HepG2 (cell line): ENCODE results near the gene JDP2. TPM values are rescaled to one million over a fixed set of nuclear protein-coding genes. Genes with fewer than 3 reads are reported as not detected.

Experiments used
- ATAC-seq: fragments of 200-7000 bp; cut with Tn5 transposase; 3 replicates; pipeline ENCODE4 v1.9.1; 2020; ENCODE audit warnings: mild to moderate bottlenecking, moderate library complexity
- BruUV-seq: library from RNA; stranded (reverse); fragments of 400-500 nt; replicated peaks from 2 replicates; lab custom pipeline; 2021; lab: Mats Ljungman, UMichigan
- CTCF ChIA-PET: fragments of 300-600 bp; formaldehyde crosslinking; extraction: SDS; loops from one replicate; lab custom pipeline; 2021; ENCODE audit warnings: low total read pairs, inconsistent platforms, low intra/inter-chr PET ratio; lab: Yijun Ruan, JAX
- POLR2A ChIA-PET: fragments of 350-600 bp; sonication (Branson Sonifier 250); formaldehyde crosslinking; loops from one replicate; lab custom pipeline; 2020; ENCODE audit warnings: antibody characterized with exemption, inconsistent platforms; lab: Yijun Ruan, JAX
- DNase-seq: peaks from one replicate; pipeline ENCODE4 v3.0.0-alpha.2; 2015; ENCODE audit warnings: low spot score
- FAIRE-seq: peaks from 3 replicates; lab custom pipeline; 2011; peaks lifted over from hg19 to GRCh38; lab: Jason Lieb, UNC
- H2AFZ ChIP-seq: one replicate; pipeline ENCODE4 v1.6.1; 2011; ENCODE audit warnings: low read length, inconsistent platforms
- H3K27ac ChIP-seq: fragments of 300-600 bp; 3 replicates; pipeline ENCODE4 v1.8.0; 2011; ENCODE audit warnings: mixed run types, mild to moderate bottlenecking, mixed read lengths, low read length, inconsistent platforms; ENCODE audit not compliant: insufficient read depth; ENCODE audit errors: extremely low read length
- H3K27me3 ChIP-seq, 2 experiments: fragments of 200-600 bp in 1 of 2; 2 replicates in 1 of 2; 3 replicates in 1 of 2; pipeline versions ENCODE4 v1.6.0 to v1.8.0; 2011; ENCODE audit warnings: low read length in 2 of 2, mild to moderate bottlenecking in 2 of 2, moderate library complexity in 2 of 2, inconsistent platforms in 1 of 2; ENCODE audit not compliant: insufficient read depth in 2 of 2, control insufficient read depth in 1 of 2
- H3K36me3 ChIP-seq, 2 experiments: fragments of 200-600 bp in 1 of 2; replicated peaks in 1 of 2; 2 replicates in 1 of 2; 3 replicates in 1 of 2; pipeline versions ENCODE4 v1.5.1 to v1.8.0; 2011; ENCODE audit warnings: low read length in 2 of 2, inconsistent platforms in 1 of 2; ENCODE audit not compliant: insufficient read depth in 2 of 2, control insufficient read depth in 1 of 2
- H3K4me1 ChIP-seq: 2 replicates; pipeline ENCODE4 v1.5.1; 2012; ENCODE audit warnings: low read length, inconsistent platforms; ENCODE audit not compliant: insufficient read depth
- H3K4me2 ChIP-seq: 2 replicates; pipeline ENCODE4 v1.6.0; 2011; ENCODE audit warnings: low read depth, low read length, inconsistent platforms
- H3K4me3 ChIP-seq, 3 experiments: fragments of 200-600 bp in 1 of 3; sonication (generic), shearing (Covaris generic) in 1 of 3; replicated peaks in 1 of 3; 2 replicates each; pipeline ENCODE4 v1.5.1; 2011 to 2016; ENCODE audit warnings: low read length in 3 of 3, inconsistent platforms in 2 of 3, low read depth in 2 of 3, mild to moderate bottlenecking in 2 of 3, control low read depth in 1 of 3, mixed read lengths in 1 of 3; ENCODE audit not compliant: insufficient read depth in 1 of 3
- H3K79me2 ChIP-seq: one replicate; pipeline ENCODE4 v1.6.1; 2011; ENCODE audit warnings: low read length, inconsistent platforms; ENCODE audit not compliant: insufficient read depth
- H3K9ac ChIP-seq: 2 replicates; pipeline ENCODE4 v1.6.0; 2011; ENCODE audit warnings: mild to moderate bottlenecking, low read depth, low read length, inconsistent platforms; ENCODE audit not compliant: insufficient read depth
- H3K9me3 ChIP-seq: 2 replicates; pipeline ENCODE4 v1.5.1; 2012; ENCODE audit warnings: mild to moderate bottlenecking, low read length
- H4K20me1 ChIP-seq: 2 replicates; pipeline ENCODE4 v1.6.0; 2011; ENCODE audit warnings: inconsistent platforms, mild to moderate bottlenecking, low read length, moderate library complexity; ENCODE audit not compliant: insufficient read depth
- NR2C2 ChIP-seq: sonication (generic); formaldehyde crosslinking; IDR thresholded peaks from 2 replicates; pipeline ENCODE4 v1.4.0; 2020; ENCODE audit warnings: missing genetic modification reagents, mild to moderate bottlenecking, moderate library complexity, borderline replicate concordance
- PAX8 ChIP-seq: sonication (generic); formaldehyde crosslinking; IDR thresholded peaks from 2 replicates; pipeline ENCODE4 v1.8.0; 2022; ENCODE audit warnings: mild to moderate bottlenecking, missing genetic modification reagents, borderline replicate concordance
- RBFOX2 ChIP-seq: fragments of 200-400 bp; formaldehyde crosslinking; IDR thresholded peaks from 2 replicates; pipeline ENCODE4 v1.6.1; 2017; ENCODE audit warnings: low read depth, mild to moderate bottlenecking, low read length
- SMAD1 ChIP-seq: sonication (generic); formaldehyde crosslinking; IDR thresholded peaks from 2 replicates; pipeline ENCODE4 v1.4.0; 2020; ENCODE audit warnings: missing genetic modification reagents, low read depth, mild to moderate bottlenecking, borderline replicate concordance
- ZBTB43 ChIP-seq: sonication (generic); formaldehyde crosslinking; conservative IDR thresholded peaks from 2 replicates; pipeline ENCODE4 v1.4.0; 2020; ENCODE audit warnings: missing genetic modification reagents
- WGBS: methylation state at CpG from one replicate; pipeline ENCODE4 v1.1.6; 2017; ENCODE audit warnings: low lambda C conversion rate; 5-methylcytosine and 5-hydroxymethylcytosine counted together
- in situ Hi-C: cut with HindIII; loops from 2 replicates; pipeline ENCODE4 v1.10.0; 2017; ENCODE audit warnings: low pct_unique_long_range_greater_than_20kb; ENCODE audit not compliant: extremely low pct_ligation_motif_present
- intact Hi-C: fragments of 100-400 bp; cut with micrococcal nuclease; formaldehyde crosslinking; loops from one replicate; pipeline ENCODE4 v1.10.0; 2022; ENCODE audit not compliant: unreplicated experiment
- polyA plus RNA-seq, 8 experiments: library from polyadenylated mRNA; depleted of rRNA in 3 of 8; stranded (reverse) in 7 of 8; unstranded in 1 of 8; fragments of >200 nt; fragmentation: Illumina TruSeq in 4 of 8; extraction: Trizol in 4 of 8; gene quantifications; 2 replicates each; pipeline versions ENCODE4 v1.2.1 to v1.2.3, GENCODE V29; 2011 to 2016; ENCODE audit warnings: low read depth in 4 of 8, missing spikeins in 1 of 8, mixed read lengths in 1 of 8; ENCODE audit not compliant: insufficient read depth in 1 of 8
- total RNA-seq, 5 experiments: library from RNA; depleted of rRNA; stranded (reverse); fragments of >200 nt; fragmentation: Illumina TruSeq; extraction: Trizol; gene quantifications; 2 replicates each; pipeline ENCODE4 v1.2.3, GENCODE V29; 2016; ENCODE audit warnings: low read depth in 1 of 5
- TF ChIP-seq, protein P1 (sequence below): sonication (generic); formaldehyde crosslinking; IDR thresholded peaks from 2 replicates; pipeline ENCODE4 v1.4.0; 2020; ENCODE audit warnings: missing genetic modification reagents, borderline replicate concordance

Gene JDP2
- total and polyA plus RNA-seq, 2 of the 13 experiments (the other 11 are each of a cell fraction or from before 2014, with no cell fraction given): 8.0 to 8.9 TPM

- in situ Hi-C loops: no loop called here
Measured at GRCh38 chr14:75404847-75405246, 23.0 kb upstream of the JDP2 start.

More at GRCh38 chr14:75404847-75405246, 23.0 kb upstream of the JDP2 start:
- H3K27me3 ChIP-seq: peaks cover 0 to 24% of the 10 kb centered on the region in 2 experiments; a peak in 4 of 5 replicates
- no peak overlapping the region for H3K9ac ChIP-seq
- no TSS peak for BruUV-seq
- H3K4me3 ChIP-seq: no peak overlapping the region
- H3K4me2 ChIP-seq: no peak overlapping the region
- FAIRE-seq: no peak
- H4K20me1 ChIP-seq: no peaks in the 10 kb centered on the region
- no peak overlapping the region for H3K27ac ChIP-seq
- CTCF ChIA-PET: no interaction called here
- no peaks in the 10 kb centered on the region for H3K4me1 ChIP-seq
- ATAC-seq: no peak
- POLR2A ChIA-PET: no interaction called here
- no peak overlapping the region for H2AFZ ChIP-seq
- H3K79me2 ChIP-seq: no peaks in the 10 kb centered on the region
- H3K9me3 ChIP-seq: no peaks in the 10 kb centered on the region
- TF ChIP-seq ZBTB43 (no peak), NR2C2 (CRISPR knock-in tag) (no peak), PAX8 (no peak), SMAD1 (CRISPR knock-in tag) (no peak), RBFOX2 (no peak)
- TF ChIP-seq, protein P1, sequence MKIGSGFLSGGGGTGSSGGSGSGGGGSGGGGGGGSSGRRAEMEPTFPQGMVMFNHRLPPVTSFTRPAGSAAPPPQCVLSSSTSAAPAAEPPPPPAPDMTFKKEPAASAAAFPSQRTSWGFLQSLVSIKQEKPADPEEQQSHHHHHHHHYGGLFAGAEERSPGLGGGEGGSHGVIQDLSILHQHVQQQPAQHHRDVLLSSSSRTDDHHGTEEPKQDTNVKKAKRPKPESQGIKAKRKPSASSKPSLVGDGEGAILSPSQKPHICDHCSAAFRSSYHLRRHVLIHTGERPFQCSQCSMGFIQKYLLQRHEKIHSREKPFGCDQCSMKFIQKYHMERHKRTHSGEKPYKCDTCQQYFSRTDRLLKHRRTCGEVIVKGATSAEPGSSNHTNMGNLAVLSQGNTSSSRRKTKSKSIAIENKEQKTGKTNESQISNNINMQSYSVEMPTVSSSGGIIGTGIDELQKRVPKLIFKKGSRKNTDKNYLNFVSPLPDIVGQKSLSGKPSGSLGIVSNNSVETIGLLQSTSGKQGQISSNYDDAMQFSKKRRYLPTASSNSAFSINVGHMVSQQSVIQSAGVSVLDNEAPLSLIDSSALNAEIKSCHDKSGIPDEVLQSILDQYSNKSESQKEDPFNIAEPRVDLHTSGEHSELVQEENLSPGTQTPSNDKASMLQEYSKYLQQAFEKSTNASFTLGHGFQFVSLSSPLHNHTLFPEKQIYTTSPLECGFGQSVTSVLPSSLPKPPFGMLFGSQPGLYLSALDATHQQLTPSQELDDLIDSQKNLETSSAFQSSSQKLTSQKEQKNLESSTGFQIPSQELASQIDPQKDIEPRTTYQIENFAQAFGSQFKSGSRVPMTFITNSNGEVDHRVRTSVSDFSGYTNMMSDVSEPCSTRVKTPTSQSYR (CRISPR knock-in tag): no peak
- WGBS: 72% methylated on average over 4 of the region's 4 CpGs
- H3K36me3 ChIP-seq: no peaks in the 10 kb centered on the region
- intact Hi-C loops: no loop called here
- DNase-seq: no peak
